GM12874 (cell line): Measurements from ENCODE around the gene INPPL1.

ENCODE experiments used
- CTCF ChIP-seq: IDR thresholded peaks from 2 replicates; pipeline ENCODE4 v1.5.1; 2011; ENCODE audit warnings: low read depth, mild to moderate bottlenecking, control low read depth, low read length, moderate library complexity; ENCODE audit not compliant: insufficient read depth

The INPPL1 gene

GRCh38 chr11:72233056-72233772 lies 8.6 kb downstream of the INPPL1 start:
- no peak for TF ChIP-seq CTCF

- no peak for TF ChIP-seq CTCF
Measured at GRCh38 chr11:72233773-72234513, 9.4 kb downstream of the INPPL1 start.

- TF ChIP-seq CTCF = no peak
Measured at GRCh38 chr11:72234514-72234830, 9.9 kb downstream of the INPPL1 start.

- no peak for TF ChIP-seq CTCF
Measured at GRCh38 chr11:72234920-72235319, 10.4 kb downstream of the INPPL1 start.

GRCh38 chr11:72235351-72236057 lies 10.9 kb downstream of the INPPL1 start:
- TF ChIP-seq CTCF = no peak

- no peak for TF ChIP-seq CTCF
Measured at GRCh38 chr11:72236083-72236697, 11.6 kb downstream of the INPPL1 start.

GRCh38 chr11:72236774-72237111 lies 12.2 kb downstream of the INPPL1 start:
- TF ChIP-seq CTCF = no peak
